SKM-1 (cell line): ENCODE measurements around the gene PHYKPL.

Experiments
- DNase-seq: peaks from one replicate; lab custom pipeline; 2025; ENCODE audit not compliant: unreplicated experiment; lab: John Stamatoyannopoulos, UW

The PHYKPL gene

DNA sequence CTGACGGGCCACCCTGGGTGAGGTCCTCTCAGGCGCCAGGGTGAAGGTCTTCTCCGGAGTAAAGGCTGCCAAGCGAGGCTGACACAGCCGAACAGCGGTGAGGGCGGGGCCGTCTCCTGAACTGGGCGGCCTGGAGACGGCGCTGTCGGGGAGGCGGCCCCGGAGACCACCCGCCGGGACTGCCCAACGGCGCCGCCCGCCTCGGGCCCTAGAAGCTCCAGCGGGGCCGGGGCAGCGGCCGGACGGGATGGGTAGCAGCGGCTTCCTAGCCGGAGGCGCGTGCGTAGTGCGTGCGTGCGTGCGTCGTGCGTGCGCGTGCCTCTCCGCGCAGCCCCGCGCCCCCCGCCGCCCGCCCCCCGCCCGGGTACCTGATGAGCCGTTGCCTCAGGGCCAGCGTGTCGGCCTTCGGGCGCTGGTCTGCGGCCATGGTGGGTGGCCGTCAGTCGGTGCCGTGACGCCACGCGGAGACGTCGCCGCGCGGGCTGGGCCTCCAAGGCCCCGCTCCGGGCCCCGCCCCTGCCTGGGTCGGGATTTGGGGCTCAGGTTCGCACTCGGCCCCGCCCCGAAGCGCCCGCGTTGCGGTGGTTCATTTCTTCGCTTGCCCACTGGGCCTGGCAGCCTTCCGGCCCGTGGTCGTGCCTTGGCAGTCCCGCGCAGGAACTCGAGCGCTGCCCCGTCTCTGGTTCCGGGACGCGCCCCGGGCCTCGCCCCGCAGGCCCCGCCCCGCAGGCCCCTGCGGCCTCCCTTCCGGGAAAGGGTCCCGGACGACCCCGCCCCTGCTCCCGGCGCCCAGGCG is at the start of gene PHYKPL:
Gene PHYKPL, minus strand, starts transcription at position 679 of the 796 bp plus-strand sequence. Its CDS starts 252 bp downstream, at position 427.
- no peak for DNase-seq

DNA sequence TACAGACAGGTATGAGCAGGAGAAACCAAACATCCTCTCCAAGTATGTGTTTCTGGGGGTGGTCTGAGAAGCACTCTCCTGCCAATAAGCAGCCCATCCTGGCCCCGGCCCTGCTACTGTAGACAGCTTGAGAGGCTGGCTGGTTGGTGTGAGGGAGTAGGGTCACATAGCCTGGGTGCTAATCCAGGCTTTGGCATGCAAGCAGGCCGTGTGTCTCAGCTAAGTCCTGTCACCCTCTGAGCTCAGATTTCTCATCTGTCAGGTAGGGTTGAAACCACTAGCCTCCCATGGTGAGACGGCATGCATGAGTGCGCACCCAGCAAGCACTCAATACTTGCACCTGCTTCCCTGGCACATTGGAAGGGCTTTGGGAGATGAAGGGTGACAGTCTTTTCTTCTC is 49.8 kb upstream of the PHYKPL start:
- DNase-seq, result no peak

DNA sequence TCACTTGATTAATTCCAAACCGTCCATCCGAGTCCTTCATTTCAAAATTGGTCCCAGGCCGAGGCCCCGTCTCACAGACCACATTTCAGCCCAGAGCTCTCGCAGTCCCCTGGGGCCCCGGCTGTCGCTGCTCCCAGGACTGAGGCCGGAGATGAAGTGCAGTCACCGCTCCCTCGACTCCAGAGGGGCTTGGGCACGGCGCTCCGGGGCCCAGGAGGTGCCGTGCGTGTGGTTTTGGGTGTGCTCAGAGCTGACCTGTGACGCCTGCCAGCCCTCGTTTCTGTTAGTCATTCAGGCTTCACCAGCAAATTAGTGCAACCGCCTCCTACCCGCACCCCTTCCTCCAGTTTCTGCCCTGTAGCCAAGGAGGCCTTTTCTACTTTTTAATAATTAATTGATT is 48.7 kb upstream of the PHYKPL start:
- no peak for DNase-seq

DNA sequence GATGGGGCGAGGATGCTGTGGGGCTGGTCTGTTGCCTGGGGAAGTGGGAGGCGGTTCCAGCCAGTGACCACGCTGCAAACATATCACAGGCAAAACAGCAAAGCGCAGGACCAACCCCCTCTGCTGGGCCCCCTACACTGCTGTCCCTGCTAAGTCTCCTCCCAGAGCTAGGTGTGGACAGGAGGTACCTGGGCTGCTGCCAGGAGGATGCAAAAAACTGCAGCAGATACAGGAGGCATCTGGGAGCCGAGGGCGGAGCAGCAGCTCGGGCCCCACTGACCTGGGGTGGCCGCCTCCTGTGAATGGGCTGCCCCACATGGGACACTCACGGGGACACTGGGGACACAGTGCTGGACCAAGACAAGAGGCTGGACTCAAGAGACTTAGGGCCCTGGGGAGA is 48.0 kb upstream of the PHYKPL start:
- no peak for DNase-seq

DNA sequence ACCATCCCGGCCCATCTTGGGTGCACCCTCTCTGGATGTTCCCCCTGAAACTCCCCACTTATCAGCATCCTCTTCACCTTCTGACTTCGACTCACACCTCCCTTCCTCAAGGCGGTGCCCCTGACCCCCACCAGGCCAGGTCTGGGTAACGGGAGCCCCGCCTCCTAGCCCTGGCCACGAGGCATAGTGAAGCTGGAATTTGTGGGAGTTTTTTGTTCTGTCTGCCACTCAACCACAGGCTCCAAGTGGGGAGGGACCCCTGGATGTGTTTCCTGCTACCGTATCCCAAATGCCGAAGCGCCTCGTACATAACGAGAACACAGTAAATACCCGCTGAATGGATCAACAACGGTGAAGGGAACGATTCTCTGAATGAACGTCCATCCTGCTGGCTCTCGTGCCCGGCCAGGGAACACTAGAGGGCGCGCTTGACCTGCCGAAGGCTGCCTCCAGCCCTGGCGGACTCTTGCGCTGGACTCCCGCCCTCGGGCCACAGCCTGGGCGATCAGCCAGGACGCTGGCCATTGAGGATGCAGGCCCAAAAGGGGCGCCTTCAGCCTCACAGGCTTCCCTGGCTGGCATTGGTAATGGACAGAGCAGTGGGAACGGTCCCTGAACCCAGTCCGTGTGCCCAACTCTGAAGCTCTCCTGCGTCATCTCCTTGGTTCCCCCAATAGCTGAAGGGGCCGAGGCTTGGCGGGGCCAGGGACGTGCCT is 47.3 kb upstream of the PHYKPL start:
- peak; percentile 40 for DNase-seq

DNA sequence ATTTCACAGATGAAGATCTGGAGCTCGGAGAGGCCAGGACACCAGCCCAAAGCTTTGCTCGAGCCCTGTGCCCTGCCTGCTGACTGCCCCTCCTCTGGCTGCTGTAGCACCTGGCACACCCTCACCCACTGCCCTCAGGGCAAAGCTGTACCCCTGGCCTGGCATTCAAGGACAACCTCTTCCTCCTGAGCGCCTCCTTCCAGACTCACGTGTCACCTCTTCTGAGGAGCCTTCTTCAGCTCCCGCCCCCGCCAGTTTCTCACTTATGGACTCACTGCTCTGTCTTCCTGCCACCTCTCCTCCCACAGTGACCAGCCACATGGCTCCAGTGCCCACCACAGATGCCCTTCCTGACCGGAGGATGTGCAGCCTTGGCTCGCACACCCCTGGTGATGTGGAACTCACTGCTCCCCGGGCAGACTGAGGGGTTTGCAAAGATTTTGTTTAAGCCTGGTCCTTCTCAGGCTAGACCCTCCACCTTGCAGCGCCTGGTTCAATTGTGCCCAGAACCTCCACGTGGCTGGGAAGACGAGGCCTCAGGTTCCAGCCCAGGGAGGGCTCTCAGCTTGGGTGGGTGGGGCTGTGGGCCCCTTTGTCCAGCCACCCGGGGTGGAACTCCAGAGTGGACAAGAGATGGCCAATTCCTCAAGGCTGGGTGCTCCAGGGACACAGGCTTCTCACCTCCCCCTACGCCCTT is 46.6 kb upstream of the PHYKPL start:
- no peak for DNase-seq

DNA sequence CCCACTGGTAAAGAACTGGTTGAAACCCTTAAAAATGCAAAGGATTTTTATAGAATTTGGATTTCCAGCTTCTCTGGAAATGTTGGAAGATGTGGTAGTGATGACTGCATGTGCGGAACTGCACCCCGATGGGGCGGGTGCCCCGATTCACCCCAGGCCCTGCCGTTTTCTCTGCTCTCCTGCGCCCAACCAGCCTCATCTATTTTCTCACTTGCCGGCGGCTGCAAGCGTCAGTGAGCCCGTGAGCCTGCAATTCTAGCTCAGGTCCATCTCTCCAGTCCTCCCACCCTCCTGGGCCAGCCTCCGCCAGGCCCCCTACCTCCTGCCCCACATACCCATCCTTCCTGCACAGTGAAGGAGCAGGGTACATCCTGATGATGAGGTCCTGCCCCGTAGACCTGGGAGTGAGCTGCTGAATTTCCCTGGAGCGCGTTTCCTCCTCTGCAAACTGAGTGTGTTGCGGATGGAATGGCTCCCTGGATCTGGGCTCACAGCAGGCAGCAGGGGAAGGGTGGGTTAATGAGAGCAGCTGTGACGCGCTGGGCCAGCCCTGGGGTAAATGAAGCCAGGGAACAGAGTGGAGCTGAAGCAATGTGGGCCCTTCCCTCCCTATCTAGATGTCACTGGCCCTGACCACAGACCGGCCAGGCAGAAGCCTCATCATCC is 45.9 kb upstream of the PHYKPL start:
- no peak for DNase-seq

DNA sequence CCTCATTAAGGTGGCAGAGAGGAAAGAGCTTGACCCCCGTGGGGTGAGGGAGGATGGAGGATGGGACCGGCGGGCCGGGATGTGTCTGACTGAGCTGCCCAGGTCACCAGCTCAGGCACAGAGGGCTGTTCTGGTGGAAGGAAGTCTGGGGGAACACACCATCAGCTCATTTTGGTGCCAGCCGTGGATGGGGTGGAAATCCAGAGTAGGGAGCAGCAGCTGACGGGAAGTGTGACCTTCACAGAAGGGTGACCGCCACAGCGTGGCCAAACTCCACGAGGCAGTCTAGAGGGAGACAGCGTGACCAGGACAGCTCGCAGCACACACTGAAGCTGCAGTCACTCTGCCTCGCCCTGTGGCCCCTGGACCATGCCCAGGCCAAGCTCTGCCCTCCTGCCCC is 45.3 kb upstream of the PHYKPL start:
- DNase-seq, result no peak

DNA sequence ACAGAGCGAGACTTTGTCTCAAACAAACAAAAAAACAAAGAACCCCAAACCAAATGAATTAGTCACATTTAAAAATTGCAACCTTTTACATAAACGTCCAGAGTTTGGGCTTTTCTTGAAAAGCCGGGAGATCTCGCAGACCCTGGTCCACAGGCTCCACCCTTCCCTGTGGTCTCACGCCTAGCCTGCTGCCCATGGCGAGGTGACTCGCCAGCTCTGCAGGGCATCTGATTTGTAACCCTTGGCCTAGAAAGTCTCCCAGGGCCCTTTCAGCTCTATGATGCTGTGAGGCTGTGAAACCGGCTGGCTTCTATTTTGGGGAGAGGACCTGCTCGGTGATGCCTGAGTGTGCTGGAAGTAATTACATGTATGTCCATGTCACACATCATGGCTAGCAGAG is 44.7 kb upstream of the PHYKPL start:
- no peak for DNase-seq

DNA sequence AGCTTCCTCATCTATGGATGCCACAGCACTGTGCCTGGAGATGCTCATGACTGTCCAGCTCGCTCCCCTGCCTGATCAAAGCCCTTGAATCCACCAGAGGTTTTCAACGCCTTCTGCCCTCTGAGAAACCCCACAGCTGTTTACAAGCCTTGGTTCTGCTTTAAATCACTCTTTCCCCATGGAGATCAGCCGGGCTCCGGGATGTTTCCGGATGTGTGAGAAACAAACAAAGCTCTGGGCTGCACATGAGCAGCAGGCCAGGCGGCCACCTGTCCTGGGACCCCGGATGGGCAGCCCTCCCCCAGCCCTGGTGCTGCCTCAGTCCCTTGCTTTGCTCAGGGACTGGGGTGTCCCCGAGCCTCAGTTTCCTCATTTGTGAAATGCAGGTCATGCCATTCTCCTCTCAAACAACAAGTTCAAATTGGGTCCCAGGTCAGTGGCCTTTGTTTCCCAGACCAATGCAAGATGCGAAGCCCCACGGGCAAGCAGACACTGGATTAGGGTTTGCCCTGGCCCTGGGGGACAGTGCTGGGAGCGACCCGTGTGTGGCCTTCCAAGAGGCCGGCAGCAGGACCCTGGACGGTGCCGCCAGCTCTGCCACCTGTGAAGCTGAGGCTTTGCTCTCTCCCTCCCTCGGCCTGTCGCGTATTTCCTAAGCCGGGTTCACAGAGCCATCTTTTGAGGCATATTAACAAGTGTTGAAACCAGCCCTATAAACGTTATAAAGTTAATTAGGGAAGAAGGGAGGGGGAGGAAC is 42.4 kb upstream of the PHYKPL start:
- DNase-seq, result no peak

DNA sequence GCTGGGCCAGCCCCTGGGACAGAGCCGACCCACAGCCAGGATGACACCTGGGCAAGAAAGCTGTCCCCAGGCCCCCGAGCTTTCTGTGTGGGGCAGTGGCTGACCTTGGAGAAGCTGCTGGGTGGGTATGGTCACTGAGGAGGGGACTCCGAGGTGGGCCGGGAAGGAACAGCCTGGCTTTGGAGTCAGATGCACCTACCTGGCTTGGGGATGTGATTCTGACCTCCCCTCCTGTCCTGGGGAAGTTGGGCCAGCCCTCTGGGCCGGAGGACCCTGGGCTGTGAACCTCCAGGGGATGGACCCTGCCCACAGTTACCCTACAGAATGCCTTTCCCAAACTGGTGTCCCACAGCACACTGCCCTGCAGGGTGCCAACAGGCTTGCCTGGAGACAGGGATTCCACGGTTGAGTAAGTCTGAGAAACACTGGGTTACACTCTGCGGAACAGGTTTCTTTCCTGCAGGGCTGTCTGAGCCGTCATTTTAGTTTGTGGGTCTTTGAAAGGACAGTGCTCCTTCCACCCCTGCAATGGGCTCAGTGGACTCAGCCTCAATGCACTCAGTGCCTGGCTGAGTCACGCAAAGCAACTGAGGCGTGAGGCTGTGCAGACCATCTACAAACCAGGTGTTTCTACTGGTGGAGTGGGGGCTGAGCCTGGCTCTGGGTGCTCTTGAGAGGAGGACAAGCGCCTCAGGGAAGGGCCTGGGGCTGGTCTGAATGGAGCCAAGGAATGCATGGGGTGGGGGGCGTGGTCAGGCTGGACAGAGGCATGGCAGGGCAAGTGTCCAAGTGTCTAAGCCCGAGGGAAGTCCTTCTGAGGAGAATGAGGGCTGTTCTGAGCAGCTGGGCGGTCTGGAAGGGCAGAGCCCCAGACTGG is 41.3 kb upstream of the PHYKPL start:
- DNase-seq, result no peak

DNA sequence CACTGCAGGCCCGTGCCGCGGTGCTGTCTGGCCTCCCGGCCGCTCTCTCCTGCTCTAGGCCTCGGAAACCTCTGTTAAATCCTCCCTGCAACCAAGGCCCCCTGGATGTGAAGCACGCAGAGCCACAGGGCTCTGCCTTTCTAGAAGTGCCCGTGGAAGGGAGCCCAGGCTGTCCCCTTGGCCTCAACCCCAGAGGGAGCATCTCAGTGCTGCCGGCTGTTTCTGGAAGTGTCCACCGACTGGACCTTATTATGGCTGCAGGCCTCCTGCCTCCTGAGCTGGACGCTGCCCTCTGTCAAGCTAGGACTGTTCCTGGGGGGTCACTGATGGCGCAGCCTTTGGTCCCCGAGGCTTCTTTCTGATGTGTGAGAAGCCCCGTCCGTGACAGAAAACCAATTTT is 40.4 kb upstream of the PHYKPL start:
- no peak for DNase-seq

DNA sequence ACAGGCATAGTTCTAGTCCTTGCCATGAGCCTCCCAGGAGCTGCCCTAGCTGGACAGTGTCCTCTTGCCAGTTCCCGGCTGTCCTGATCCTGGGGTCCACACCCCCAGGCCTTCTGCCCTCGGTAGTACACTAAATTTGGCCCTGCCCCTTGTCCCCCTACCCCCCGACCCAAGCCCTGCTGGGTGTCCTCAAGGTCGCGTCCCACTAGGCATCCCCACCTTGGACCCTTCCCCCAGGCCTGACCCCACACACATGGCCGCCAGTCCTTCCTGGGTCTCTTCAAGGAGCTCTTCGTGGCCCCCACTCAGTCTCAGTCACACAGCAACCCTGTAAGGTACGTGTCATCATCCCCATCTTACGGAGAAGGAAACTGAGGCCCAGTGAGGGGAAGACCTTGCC is 40.0 kb upstream of the PHYKPL start:
- no peak for DNase-seq

DNA sequence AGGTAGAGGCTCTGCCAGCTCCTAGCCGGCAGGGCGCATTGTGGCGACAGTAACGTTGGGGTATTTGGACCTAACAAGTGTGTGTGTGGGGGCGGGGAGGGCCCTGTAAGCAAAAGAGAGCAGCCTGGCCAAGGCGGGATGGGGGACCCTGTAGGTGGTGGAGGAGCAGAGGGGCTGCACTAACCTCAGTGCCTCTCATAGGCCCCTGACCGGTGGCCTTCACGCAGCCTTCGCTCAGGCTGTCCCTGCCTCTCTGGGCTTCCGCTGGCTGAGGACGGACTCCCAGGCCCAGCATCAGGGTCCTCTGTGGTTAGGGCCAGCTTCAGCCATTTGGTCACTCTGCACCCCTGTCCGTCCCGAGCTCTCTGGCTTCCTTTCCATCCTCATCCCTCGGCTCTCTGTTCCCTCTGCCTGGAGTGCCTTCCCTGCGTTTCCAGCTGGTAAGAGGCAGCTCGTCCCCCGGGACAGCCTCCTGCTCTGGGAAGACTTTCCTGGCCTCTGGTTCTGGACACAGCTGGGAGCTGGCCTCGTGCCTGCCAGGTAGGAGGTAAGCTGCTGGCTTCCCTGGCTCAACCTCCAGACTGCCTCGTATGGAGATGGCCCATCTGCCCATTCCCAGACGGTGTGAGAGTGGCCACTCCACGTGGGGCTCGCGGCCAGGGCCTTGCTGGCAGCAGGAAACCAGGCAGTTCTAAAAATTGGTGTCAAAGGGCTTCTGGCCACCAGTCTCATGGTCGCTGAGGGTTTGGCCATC is 39.3 kb upstream of the PHYKPL start:
- no peak for DNase-seq

DNA sequence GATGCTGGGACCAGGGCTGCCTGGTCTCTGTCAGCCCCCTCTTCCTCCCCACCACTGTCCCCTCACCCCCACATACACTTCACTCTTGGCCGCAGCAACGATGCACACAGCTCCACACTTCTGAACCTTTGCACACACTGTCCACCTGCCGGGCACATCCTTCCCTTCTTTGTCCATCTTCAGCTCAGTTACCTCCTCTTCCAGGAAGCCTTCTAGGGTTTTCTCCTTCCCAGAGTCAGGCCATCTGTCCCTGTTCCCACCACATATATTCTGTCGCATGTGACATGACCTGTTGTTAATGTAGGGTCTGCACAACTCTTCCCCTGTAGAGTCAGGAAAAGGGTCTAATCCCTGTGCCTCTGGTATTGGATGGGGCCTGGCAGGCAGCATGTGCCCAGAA is 38.6 kb upstream of the PHYKPL start:
- no peak for DNase-seq

DNA sequence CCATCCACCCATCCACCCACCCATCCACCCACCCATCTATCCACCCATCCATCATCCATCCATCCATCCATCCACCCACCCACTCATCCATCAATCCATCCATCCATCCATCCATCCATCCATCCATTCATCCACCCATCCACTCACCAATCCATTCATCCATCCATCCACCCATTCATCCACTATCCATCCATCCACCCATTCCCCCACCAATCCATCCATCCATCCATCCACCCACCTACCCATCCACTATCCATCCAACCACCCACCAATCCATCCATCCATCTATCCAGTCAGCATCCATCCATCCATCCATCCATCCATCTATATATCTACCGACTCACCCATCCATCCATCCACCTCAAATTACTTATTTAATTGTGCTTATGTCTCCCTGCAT is 36.9 kb upstream of the PHYKPL start:
- no peak for DNase-seq

DNA sequence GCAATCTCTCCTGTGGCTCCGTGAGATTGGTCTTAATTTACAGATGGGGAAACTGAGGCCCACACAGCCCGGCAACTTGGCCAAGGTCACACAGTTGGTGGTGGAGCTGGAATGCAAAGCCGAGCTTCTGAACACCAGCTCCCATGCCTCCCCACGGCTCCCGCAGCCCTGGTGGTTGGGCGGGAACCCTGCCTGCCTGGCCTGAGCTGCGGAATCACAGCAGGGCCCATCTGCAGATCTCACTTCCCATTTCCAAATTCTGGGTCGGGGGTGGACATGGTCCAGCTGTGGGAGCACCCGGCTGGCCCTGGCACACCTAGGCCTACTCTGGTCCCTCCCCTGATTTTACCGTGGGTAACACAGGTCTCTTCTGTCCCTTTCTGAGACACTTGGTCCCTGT is 35.3 kb upstream of the PHYKPL start:
- DNase-seq, result no peak

DNA sequence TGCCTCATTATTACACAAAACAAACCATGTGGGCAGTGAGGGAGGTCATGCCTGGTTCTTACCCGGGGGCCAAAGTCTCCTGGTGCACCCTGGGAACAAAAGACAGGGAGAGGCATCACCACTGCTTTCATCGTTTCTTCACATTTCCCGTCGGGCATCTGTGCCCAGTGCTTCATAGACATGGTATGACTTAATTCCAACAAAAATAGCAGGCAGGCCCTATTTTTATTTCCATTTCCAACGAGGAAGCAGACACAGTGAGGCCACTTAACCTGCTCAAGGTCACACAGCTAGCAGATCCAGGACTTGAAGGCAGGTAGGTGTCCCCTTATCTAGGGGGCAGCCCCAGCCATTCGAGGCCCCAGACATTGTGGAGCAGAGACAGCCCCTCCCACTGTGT is 34.6 kb upstream of the PHYKPL start:
- no peak for DNase-seq

DNA sequence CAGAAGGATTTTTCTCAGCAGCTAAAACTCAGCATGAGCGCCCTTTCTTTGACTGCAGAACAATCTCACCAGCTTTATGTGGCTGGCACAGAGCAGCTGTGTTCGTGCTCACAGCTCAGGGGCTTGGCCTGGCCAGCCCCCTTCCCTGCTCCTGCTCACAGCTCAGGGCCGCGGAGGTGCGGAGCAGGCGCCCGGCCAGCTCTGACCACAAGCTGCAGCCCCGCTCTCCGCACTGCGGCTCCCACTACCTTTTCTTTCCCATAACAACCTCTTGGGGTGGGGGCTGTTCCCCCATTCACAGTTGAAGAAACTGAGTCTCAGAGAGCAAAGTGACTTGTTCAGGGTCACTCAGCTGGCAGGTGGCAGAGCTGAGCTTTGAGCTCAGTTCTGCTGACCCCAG is 34.0 kb upstream of the PHYKPL start:
- DNase-seq, result no peak
